GM12891 (cell line): Measurements from ENCODE around the gene CCNK.

Source experiments
- DNase-seq: peaks from one replicate; pipeline ENCODE4 v3.0.0; 2011; ENCODE audit warnings: low spot score; ENCODE audit not compliant: insufficient read length
- FAIRE-seq: peaks from 2 replicates; lab custom pipeline; 2011; peaks lifted over from hg19 to GRCh38; lab: Jason Lieb, UNC
- PAX5 ChIP-seq: IDR thresholded peaks from 2 replicates; pipeline ENCODE4 v1.6.1; 2011; ENCODE audit warnings: low read length, moderate library complexity, mild to moderate bottlenecking; ENCODE audit not compliant: insufficient read depth, severe bottlenecking
- POLR2A ChIP-seq: IDR thresholded peaks from 2 replicates; pipeline ENCODE4 v1.6.1; 2011; ENCODE audit warnings: low read depth, low read length, control low read depth
- POLR2AphosphoS5 ChIP-seq: IDR thresholded peaks from 2 replicates; pipeline ENCODE4 v1.6.1; 2011; ENCODE audit warnings: low read depth, low read length, control low read depth
- POU2F2 ChIP-seq: IDR thresholded peaks from 2 replicates; pipeline ENCODE4 v1.6.1; 2011; ENCODE audit warnings: low read depth, mild to moderate bottlenecking, control low read depth, low read length, moderate library complexity
- SPI1 ChIP-seq: IDR thresholded peaks from 2 replicates; pipeline ENCODE4 v1.6.1; 2011; ENCODE audit warnings: low read depth, low read length, control low read depth
- TAF1 ChIP-seq: IDR thresholded peaks from 2 replicates; pipeline ENCODE4 v1.6.1; 2011; ENCODE audit warnings: low read depth, low read length, control low read depth

The CCNK gene

DNA sequence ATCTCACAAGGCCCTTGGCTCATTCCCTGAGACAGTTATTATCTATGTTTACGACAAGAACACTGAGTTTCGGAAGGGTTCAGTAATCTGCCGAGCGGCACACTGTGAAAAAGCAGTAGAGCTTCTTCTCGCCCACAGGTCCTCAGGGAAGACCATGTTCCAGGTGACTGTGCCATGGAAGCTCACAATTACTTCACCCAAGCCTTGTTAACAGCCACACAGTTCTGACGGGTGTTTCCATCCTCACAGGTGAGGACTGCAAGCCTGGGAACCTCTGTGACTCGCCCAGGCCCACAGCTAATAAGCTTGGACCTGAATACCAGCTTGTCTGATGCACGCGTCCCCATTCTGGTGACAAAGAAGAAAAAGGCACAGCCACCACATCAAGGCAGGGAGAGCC, 15.9 kb upstream of the CCNK start:
- TF ChIP-seq PAX5 (no peak), TAF1 (no peak)
- DNase-seq, result no peak
- FAIRE-seq, result peak; percentile 13

DNA sequence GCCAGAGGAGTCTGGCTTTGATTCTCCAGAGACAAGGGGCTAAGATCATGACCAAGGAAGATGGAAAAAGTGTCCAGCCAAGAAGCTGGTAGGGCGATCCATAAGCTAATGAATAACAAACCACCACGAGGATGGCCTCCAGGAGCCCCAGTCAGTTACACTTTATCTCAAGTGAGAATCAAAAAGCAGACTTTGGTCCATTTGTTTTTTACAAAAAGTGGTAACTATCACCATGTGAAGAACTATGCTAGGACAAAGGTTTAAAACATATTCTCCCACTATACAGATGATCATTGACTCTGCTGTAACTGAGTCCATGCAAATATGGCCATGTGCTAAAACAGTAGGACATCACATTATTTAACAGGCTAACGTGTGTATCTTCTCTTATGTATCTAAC, 14.5 kb upstream of the CCNK start:
- no peak for FAIRE-seq
- TF ChIP-seq POLR2AphosphoS5 (no peak), POU2F2 (no peak), POLR2A (no peak), SPI1 (no peak), TAF1 (no peak), PAX5 (no peak)

DNA sequence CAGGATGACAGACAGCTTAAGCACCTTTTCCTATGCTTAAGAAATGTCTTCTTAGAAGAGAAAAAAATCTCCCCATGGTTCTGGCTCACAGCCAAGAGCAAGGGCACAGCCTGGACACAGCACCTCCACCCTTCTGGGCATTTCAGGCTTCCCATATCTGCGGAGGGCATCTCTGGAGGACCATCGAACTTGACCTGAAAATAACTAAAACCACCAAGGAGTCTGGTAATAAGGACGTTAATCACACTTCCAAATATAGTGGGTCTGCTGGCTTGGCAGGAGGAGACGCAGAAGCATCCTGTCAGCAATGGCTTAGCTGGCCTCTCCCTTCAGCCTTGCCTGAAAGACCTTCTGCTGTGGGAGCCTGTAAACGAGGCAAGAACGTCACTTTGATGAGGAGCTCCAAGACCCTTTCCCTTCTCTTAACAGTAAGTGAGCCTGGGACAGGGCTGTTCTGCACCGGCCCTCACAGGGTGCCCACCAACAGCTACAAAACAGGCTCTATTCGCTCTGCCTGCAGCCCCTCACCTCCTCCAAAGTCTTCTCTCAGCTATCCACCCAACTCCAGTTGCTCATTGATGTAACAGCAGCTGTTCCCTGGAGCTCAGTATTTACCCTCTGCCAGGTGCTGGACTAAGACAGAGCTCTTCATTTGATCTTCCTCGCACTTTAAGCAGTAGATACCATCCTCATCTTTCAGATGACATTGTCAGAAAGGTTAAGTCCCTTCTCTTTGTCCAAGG, 13.7 kb upstream of the CCNK start:
- no peak for DNase-seq
- FAIRE-seq, result no peak
- TF ChIP-seq PAX5 (no peak), POLR2A (no peak), POU2F2 (no peak), SPI1 (no peak), POLR2AphosphoS5 (no peak), TAF1 (no peak)

More for the DNA sequence above, 14.5 kb upstream of the CCNK start:
- DNase-seq, result no peak

DNA sequence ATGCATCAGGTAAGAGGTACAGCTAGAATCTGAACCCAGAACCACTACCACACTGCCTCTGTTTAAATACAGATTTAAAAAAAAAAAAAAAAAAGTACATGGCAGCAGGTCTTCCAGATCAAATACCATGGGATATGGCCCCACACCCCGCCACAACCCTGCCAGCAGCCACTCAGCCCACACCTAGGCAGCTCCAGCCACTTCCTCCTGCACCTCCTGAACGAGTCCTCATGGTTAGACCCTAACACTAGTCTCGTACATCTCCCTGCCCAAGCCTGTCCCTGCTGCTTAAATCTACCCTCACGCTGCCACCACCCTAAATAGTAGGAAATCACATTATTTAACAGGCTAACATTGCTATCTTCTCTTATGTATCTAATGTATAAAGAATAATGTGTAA, 13.1 kb upstream of the CCNK start:
- DNase-seq (no peak), FAIRE-seq (no peak)
- TF ChIP-seq SPI1 (no peak), POU2F2 (no peak), PAX5 (no peak), POLR2A (no peak), POLR2AphosphoS5 (no peak), TAF1 (no peak)

DNA sequence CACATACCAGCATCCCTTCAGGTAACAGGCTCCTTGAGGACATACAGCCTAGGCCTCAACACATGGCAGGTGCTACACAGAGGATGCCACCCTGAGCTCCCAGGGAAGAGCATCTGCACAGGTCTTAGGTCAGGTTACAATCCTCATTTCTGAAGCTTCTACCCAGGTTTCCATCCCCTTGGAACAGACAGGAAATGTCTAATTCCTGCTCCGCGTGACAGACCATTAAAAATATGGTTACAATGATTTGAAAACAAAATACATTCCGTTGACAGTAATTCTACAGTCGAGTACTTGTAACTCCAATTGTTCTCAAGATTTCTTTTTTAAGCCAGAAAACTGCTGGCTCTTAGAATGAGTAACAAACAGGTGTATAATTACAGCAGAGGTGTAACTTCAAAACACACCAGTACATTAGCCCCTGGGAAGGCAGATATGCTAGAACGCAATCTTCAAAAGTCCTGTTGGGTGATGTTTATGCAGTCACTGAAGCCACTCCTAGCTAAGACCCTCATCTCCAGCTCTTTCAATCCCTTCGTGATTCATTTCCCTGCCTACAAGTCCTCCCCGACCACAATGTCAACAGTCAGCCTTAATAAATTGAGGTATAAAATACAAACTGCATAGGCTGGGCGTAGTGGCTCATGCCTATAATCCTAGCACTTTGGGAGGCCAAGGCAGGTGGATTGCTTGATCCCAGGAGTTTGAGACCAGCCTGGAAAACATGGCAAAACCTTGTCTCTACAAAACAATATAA, 12.2 kb upstream of the CCNK start:
- TF ChIP-seq SPI1 (no peak), POLR2AphosphoS5 (no peak), TAF1 (no peak), POU2F2 (no peak), PAX5 (no peak), POLR2A (no peak)
- DNase-seq (no peak), FAIRE-seq (peak; percentile 16)

DNA sequence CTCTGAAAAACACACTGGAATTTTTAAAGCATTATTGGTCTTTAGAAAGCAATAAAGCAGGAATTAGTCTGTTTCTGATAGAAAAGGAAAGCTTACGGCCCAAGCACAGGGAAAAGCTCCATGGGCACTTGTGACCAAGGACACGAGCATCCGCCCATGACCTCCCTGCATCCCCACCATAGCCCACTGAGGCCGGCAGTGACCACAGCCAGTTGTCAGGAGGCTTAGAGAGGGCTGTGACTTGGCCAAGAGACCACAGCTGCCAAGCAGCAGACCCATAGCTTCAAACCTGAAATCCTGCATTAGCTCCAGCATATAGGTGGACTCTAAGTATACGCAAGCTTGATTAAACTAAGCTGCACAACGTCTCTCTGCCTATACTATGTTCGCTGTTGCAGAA, 9.5 kb upstream of the CCNK start:
- TF ChIP-seq SPI1 (no peak), POLR2AphosphoS5 (no peak), POU2F2 (no peak), POLR2A (no peak), PAX5 (no peak), TAF1 (no peak)
- DNase-seq, result no peak
- no peak for FAIRE-seq

DNA sequence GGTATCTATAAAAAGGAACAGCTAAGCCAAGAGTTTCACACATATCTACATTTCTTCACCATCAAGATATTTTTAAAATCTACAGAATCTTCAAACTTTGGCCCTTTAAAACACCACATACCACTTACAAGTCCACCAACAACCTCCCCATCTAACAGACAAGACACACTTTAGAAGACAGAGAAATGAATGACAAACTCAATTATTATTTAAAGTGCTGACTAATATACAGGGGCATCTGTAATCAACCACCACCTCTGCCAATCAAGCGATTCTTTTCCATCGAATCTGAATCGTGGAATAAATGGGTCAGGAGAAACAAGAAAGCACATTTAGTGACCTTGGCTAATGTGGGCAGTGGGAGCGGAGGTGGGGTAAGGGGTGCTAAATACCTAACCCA, 8.3 kb upstream of the CCNK start:
- no peak for DNase-seq
- no peak for FAIRE-seq
- TF ChIP-seq POLR2AphosphoS5 (no peak), POU2F2 (no peak), SPI1 (no peak), TAF1 (no peak), POLR2A (no peak), PAX5 (no peak)

DNA sequence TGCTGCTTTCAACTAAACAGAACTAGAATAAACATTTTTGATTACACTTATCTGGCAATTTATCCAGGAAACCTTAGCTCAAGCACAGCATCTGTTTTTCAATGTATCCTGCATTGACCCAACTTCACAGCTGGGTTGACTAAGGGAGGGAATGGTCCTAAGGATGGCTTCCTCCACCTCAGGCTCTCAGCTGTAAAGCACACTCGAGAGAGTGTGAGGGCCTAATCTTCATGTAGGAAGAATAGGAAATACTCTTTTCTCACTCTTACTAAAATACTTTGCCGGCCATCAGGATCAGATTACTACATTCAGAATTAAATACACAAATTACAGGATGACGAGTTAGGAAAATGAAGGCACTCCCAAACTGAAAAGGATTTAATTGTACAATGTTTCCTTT, 7.8 kb upstream of the CCNK start:
- DNase-seq (no peak), FAIRE-seq (no peak)
- TF ChIP-seq TAF1 (no peak), PAX5 (no peak), POLR2A (no peak), POU2F2 (no peak), POLR2AphosphoS5 (no peak), SPI1 (no peak)

DNA sequence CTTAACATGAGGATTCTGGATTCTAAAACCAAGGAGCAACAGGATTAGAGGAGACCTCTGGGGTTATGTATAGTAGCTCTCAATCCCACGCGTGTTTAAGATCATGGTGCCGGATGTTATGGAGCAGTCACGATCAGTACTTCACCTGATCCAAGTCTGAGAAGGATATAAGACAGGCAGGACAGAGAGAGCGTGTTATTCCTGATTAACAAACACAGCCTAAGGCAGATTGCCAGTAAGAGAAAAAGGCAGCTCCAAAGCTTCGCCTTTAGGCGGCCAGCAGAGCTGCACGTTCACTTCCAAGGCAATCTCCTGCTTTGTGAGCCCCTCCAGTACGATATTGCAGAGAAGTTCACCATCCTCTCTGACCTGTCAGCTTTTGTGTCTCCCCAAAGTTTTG, 6.0 kb upstream of the CCNK start:
- DNase-seq (no peak), FAIRE-seq (no peak)
- TF ChIP-seq POLR2AphosphoS5, result no peak
- TF ChIP-seq POU2F2, result no peak
- TF ChIP-seq SPI1, result no peak
- TF ChIP-seq TAF1, result no peak
- no peak for TF ChIP-seq POLR2A
- no peak for TF ChIP-seq PAX5
